Stimulated activated CD4-positive, alpha-beta T cell treated with anti-CD3 and anti-CD28 coated beads, Interleukin-12 subunit alpha, Interleukin-12 subunit beta, amount 100 ng/mL, for 4 hours (primary cell): ENCODE results near the gene POU2F2.

Experiments used
- DNase-seq: peaks from one replicate; pipeline ENCODE4 v3.0.0-alpha.2; 2020

POU2F2 gene

GRCh38 chr19:42132030-42132628 is at the start of gene POU2F2:
Gene POU2F2, minus strand, starts transcription at chr19:42132446. Its CDS starts 35 bp downstream, at chr19:42132411.
- DNase-seq: peak; percentile 85

GRCh38 chr19:42178791-42179674 is 46.8 kb upstream of the POU2F2 start:
- DNase-seq: no peak

GRCh38 chr19:42177686-42178019 is 45.4 kb upstream of the POU2F2 start:
- no peak for DNase-seq

- DNase-seq: peak; percentile 73
Measured at GRCh38 chr19:42176990-42177685, 44.9 kb upstream of the POU2F2 start.

GRCh38 chr19:42176649-42176989 is 44.4 kb upstream of the POU2F2 start:
- peak; percentile 15 for DNase-seq

GRCh38 chr19:42175952-42176648 is 43.9 kb upstream of the POU2F2 start:
- DNase-seq: no peak

- no peak for DNase-seq
Measured at GRCh38 chr19:42174958-42175734, 42.9 kb upstream of the POU2F2 start.

GRCh38 chr19:42174188-42174587 is 41.9 kb upstream of the POU2F2 start:
- no peak for DNase-seq

- DNase-seq: no peak
Measured at GRCh38 chr19:42173695-42174094, 41.4 kb upstream of the POU2F2 start.

GRCh38 chr19:42172261-42172660 is 40.0 kb upstream of the POU2F2 start:
- no peak for DNase-seq

GRCh38 chr19:42170715-42171114 is 38.5 kb upstream of the POU2F2 start:
- DNase-seq: no peak

- no peak for DNase-seq
Measured at GRCh38 chr19:42169486-42170413, 37.5 kb upstream of the POU2F2 start.

GRCh38 chr19:42168206-42168605 is 36.0 kb upstream of the POU2F2 start:
- DNase-seq: no peak

GRCh38 chr19:42166316-42166715 is 34.1 kb upstream of the POU2F2 start:
- no peak for DNase-seq

GRCh38 chr19:42165146-42165545 is 32.9 kb upstream of the POU2F2 start:
- DNase-seq: no peak

GRCh38 chr19:42161616-42162263 is 29.5 kb upstream of the POU2F2 start:
- no peak for DNase-seq

- DNase-seq: no peak
Measured at GRCh38 chr19:42159942-42160341, 27.7 kb upstream of the POU2F2 start.

GRCh38 chr19:42158926-42159325 is 26.7 kb upstream of the POU2F2 start:
- no peak for DNase-seq

GRCh38 chr19:42156571-42156970 is 24.3 kb upstream of the POU2F2 start:
- DNase-seq: no peak

GRCh38 chr19:42155796-42156195 is 23.6 kb upstream of the POU2F2 start:
- no peak for DNase-seq
